Neural cell (in vitro differentiated cells): ENCODE measurements around the gene SYNGR1. TPM values are rescaled to one million over a fixed set of nuclear protein-coding genes. Genes with fewer than 3 reads are reported as not detected.

Experiments used
- H2AFZ ChIP-seq: fragments of 200-600, 300-800 bp; sonication (generic), shearing (Covaris generic); 2 replicates; pipeline ENCODE4 v1.6.0; 2014; ENCODE audit warnings: low read depth, mild to moderate bottlenecking, antibody characterized with exemption, low read length, moderate library complexity
- H3F3A ChIP-seq: fragments of 200-600 bp; shearing (Covaris generic); 2 replicates; pipeline ENCODE4 v1.6.1; 2016; ENCODE audit warnings: mild to moderate bottlenecking, moderate library complexity, mixed read lengths, antibody characterized with exemption, low read length; ENCODE audit not compliant: insufficient read depth, poor library complexity, severe bottlenecking
- H3K27ac ChIP-seq: fragments of 200-600, 300-800 bp; sonication (generic), shearing (Covaris generic); 2 replicates; pipeline ENCODE4 v1.5.1; 2014; ENCODE audit warnings: mild to moderate bottlenecking, low read length, moderate library complexity
- H3K27me3 ChIP-seq: fragments of 300-800, 200-600 bp; sonication (generic), shearing (Covaris generic); 2 replicates; pipeline ENCODE4 v1.6.0; 2014; ENCODE audit warnings: mild to moderate bottlenecking, low read depth, low read length, moderate library complexity; ENCODE audit not compliant: insufficient read depth
- H3K36me3 ChIP-seq: fragments of 300-800, 200-600 bp; sonication (generic), shearing (Covaris generic); 2 replicates; pipeline ENCODE4 v1.5.1; 2014; ENCODE audit warnings: mild to moderate bottlenecking, antibody characterized with exemption, low read length, moderate library complexity; ENCODE audit not compliant: insufficient read depth
- H3K4me2 ChIP-seq: fragments of 300-800, 200-600 bp; sonication (generic), shearing (Covaris generic); 2 replicates; pipeline ENCODE4 v1.6.0; 2014; ENCODE audit warnings: mild to moderate bottlenecking, low read length
- H3K4me3 ChIP-seq: fragments of 300-800, 200-600 bp; sonication (generic), shearing (Covaris generic); 2 replicates; pipeline ENCODE4 v1.5.1; 2014; ENCODE audit warnings: mild to moderate bottlenecking, low read length, moderate library complexity
- H3K79me2 ChIP-seq: fragments of 200-600 bp; shearing (Covaris generic); replicated peaks from 2 replicates; pipeline ENCODE4 v1.6.0; 2014; ENCODE audit warnings: mild to moderate bottlenecking, low read length, moderate library complexity; ENCODE audit not compliant: insufficient read depth
- H3K9ac ChIP-seq: fragments of 300-800, 200-600 bp; sonication (generic), shearing (Covaris generic); 2 replicates; pipeline ENCODE4 v1.6.1; 2016; ENCODE audit warnings: mild to moderate bottlenecking, low read length, mixed read lengths
- H3K9me2 ChIP-seq: fragments of 200-600 bp; shearing (Covaris generic); 2 replicates; pipeline ENCODE4 v1.6.1; 2016; ENCODE audit warnings: mild to moderate bottlenecking, low read length, mixed read lengths; ENCODE audit not compliant: insufficient read depth
- H3K9me3 ChIP-seq: fragments of 200-600, 300-800 bp; sonication (generic), shearing (Covaris generic); 2 replicates; pipeline ENCODE4 v1.6.1; 2016; ENCODE audit warnings: mild to moderate bottlenecking, mixed run types, low read length, moderate library complexity, mixed read lengths
- H4K20me1 ChIP-seq: fragments of 200-600 bp; shearing (Covaris generic); 2 replicates; pipeline ENCODE4 v1.6.1; 2016; ENCODE audit warnings: mild to moderate bottlenecking, mixed run types; ENCODE audit not compliant: insufficient read depth
- EP300 ChIP-seq: fragments of 450-650 bp; conservative IDR thresholded peaks from 2 replicates; pipeline ENCODE4 v1.6.1; 2014; ENCODE audit warnings: antibody characterized with exemption, mild to moderate bottlenecking, moderate library complexity; ENCODE audit not compliant: poor library complexity, severe bottlenecking
- EZH2 ChIP-seq: fragments of 200-600, 300-800 bp; shearing (Covaris generic), sonication (generic); IDR thresholded peaks from 2 replicates; pipeline ENCODE4 v1.6.1; 2014; ENCODE audit warnings: antibody characterized with exemption, low read length, borderline replicate concordance, mild to moderate bottlenecking; ENCODE audit not compliant: insufficient read depth, poor library complexity, severe bottlenecking
- MXI1 ChIP-seq: fragments of 450-650 bp; conservative IDR thresholded peaks from 2 replicates; pipeline ENCODE4 v1.6.1; 2014; ENCODE audit warnings: antibody characterized with exemption, mild to moderate bottlenecking; ENCODE audit not compliant: poor library complexity, severe bottlenecking
- POLR2AphosphoS5 ChIP-seq: IDR thresholded peaks from 2 replicates; pipeline ENCODE4 v1.6.1; 2012
- RAD21 ChIP-seq: fragments of 450-650 bp; conservative IDR thresholded peaks from 2 replicates; pipeline ENCODE4 v1.6.1; 2014; ENCODE audit warnings: antibody characterized with exemption, mild to moderate bottlenecking, moderate library complexity
- SMC3 ChIP-seq: fragments of 450-650 bp; conservative IDR thresholded peaks from 2 replicates; pipeline ENCODE4 v1.6.1; 2014; ENCODE audit warnings: antibody characterized with exemption, mild to moderate bottlenecking, moderate library complexity; ENCODE audit not compliant: poor library complexity
- polyA plus RNA-seq: library from polyadenylated mRNA; depleted of rRNA; stranded (reverse); fragments of >200 nt; gene quantifications from 2 replicates; pipeline ENCODE4 v1.2.3, GENCODE V29; 2014
- TF ChIP-seq, protein P1 (sequence below): IDR thresholded peaks from 2 replicates; pipeline ENCODE4 v1.6.1; 2012; ENCODE audit warnings: borderline replicate concordance

Gene SYNGR1
- polyA plus RNA-seq, 1 donor from 2014 or later, result 68.4 TPM

DNA sequence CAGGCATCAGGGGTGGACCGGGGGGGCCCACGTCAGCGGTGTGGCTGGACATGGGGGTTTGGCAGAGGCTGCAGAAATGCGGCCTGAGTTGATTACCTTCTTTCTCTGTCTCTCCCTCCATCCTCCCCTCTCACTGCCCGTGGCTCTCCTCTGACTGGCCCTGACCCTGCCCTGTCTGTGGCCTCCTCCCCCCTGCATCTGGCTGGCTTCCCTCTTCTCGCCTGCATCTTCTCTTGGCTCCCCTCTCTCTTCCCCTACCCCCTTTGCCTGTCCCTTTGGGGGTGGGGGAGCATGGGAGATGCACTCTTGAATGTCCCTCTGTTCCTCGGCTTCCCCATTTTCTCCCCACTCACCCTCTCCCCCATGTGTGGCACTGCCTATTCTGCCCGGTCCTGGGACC lies 25.9 kb downstream of the SYNGR1 start:
- Histone ChIP-seq H3K27ac (no peak overlapping the region), H4K20me1 (no peaks in the 10 kb centered on the region), H3K9me3 (no peaks in the 10 kb centered on the region), H3K79me2 (no peaks in the 10 kb centered on the region), H3K4me3 (no peak overlapping the region), H2AFZ (no peak overlapping the region), H3F3A (no peaks in the 10 kb centered on the region), H3K9ac (no peak overlapping the region), H3K27me3 (no peaks in the 10 kb centered on the region), H3K36me3 (no peaks in the 10 kb centered on the region), H3K9me2 (no peaks in the 10 kb centered on the region), H3K4me2 (no peak overlapping the region)
- TF ChIP-seq, protein P1, sequence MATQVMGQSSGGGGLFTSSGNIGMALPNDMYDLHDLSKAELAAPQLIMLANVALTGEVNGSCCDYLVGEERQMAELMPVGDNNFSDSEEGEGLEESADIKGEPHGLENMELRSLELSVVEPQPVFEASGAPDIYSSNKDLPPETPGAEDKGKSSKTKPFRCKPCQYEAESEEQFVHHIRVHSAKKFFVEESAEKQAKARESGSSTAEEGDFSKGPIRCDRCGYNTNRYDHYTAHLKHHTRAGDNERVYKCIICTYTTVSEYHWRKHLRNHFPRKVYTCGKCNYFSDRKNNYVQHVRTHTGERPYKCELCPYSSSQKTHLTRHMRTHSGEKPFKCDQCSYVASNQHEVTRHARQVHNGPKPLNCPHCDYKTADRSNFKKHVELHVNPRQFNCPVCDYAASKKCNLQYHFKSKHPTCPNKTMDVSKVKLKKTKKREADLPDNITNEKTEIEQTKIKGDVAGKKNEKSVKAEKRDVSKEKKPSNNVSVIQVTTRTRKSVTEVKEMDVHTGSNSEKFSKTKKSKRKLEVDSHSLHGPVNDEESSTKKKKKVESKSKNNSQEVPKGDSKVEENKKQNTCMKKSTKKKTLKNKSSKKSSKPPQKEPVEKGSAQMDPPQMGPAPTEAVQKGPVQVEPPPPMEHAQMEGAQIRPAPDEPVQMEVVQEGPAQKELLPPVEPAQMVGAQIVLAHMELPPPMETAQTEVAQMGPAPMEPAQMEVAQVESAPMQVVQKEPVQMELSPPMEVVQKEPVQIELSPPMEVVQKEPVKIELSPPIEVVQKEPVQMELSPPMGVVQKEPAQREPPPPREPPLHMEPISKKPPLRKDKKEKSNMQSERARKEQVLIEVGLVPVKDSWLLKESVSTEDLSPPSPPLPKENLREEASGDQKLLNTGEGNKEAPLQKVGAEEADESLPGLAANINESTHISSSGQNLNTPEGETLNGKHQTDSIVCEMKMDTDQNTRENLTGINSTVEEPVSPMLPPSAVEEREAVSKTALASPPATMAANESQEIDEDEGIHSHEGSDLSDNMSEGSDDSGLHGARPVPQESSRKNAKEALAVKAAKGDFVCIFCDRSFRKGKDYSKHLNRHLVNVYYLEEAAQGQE, result no peak
- TF ChIP-seq MXI1 (no peak), RAD21 (no peak)

DNA sequence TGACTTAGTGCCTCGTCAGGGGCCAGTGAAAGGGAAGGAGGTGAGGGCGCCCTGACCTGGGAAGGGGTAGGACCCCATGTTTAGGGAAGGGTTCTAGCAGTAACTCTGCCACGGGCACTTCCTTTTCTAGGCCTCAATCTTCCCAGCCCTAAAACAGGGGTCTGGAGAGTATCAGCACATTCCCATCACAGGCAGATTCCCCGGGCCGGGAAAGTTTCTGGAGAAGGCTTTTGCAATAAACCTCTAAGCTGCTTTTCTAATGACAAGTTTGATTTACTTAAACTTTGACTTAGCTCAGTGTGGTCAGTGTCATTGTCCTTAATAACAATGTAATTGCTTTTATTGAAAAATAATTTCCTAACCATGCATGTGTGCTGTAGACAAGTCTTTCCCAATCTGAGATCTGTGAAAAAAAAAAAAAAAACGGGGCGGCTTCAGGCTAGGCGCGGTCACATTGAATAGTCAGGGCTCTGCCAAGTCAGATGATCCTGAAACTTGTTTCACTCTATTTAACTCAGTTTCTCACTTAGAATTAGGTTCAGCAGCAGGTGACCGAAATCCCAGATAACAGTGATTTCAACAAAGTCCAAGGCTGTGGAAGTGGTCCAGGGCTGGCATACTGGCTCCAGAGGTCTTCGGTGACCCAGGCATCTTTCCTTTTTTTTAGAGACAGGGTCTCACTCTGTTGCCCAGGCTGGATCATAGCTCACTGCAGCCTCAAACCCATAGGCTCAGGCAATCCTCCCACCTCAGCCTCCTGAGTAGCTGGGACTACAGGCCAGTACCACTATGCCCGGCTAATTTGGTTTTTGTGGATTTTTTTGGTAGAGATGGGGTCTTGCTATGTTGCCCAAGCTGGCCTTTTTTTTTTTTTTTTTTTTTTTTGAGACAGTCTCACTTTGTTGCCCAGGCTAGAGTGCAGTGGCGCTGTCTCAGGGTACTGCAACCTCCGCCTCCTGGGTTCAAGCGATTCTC lies 30.3 kb downstream of the SYNGR1 start:
- Histone ChIP-seq H3K9me3 (no peaks in the 10 kb centered on the region), H2AFZ (no peak overlapping the region), H3K9ac (no peak overlapping the region), H3K4me2 (no peak overlapping the region), H3K27me3 (no peaks in the 10 kb centered on the region), H3K9me2 (no peaks in the 10 kb centered on the region), H3K36me3 (no peaks in the 10 kb centered on the region), H3K79me2 (no peaks in the 10 kb centered on the region), H3K4me3 (no peak overlapping the region), H4K20me1 (no peaks in the 10 kb centered on the region), H3F3A (no peaks in the 10 kb centered on the region), H3K27ac (no peak overlapping the region)
- TF ChIP-seq, protein P1, result no peak
- no peak for TF ChIP-seq MXI1
- TF ChIP-seq EZH2, result no peak
- TF ChIP-seq SMC3, result no peak
- no peak for TF ChIP-seq EP300
- no peak for TF ChIP-seq POLR2AphosphoS5
